ENCODE data around the gene SLX1A. TPM values are rescaled to one million over a fixed set of nuclear protein-coding genes. Genes with fewer than 3 reads are reported as not detected.

Gene SLX1A
- total RNA-seq, result 11.6 TPM

GRCh38 chr16:30193615-30194014 lies at the start of gene SLX1A, which contains the start of gene BOLA2B:
TSS of gene SLX1A (plus strand) at chr16:30193875. CDS start at chr16:30194085, 210 bp downstream.
TSS of gene BOLA2B (minus strand) at chr16:30193666. CDS start at chr16:30193595, 71 bp downstream.

GRCh38 chr16:30183233-30184095 lies 10.2 kb upstream of the SLX1A start, which contains the start of gene CORO1A:
TSS of gene CORO1A (plus strand) at chr16:30183602. CDS start at chr16:30185210, 1,608 bp downstream.

GRCh38 chr16:30199049-30199448 lies 5.4 kb downstream of the SLX1A start, which contains the start of gene SULT1A3:
TSS of gene SULT1A3 (plus strand) at chr16:30199255. CDS start at chr16:30200729, 1,474 bp downstream.

Small RNA genes within 50 kb of the gene (small RNA-seq; reads per million reads assigned to genes)
- not detected for gene AC106782.4 (ENCODE audit: low replicate concordance)

Other genes with a start within 250 kb of the SLX1A start
- 54.5 TPM for gene TMEM219, start 231.8 kb upstream of the SLX1A start, total RNA-seq
- gene TAOK2, start 220.0 kb upstream of the SLX1A start, total RNA-seq, result 47.5 TPM
- 19.3 TPM for gene HIRIP3, start 198.3 kb upstream of the SLX1A start, total RNA-seq
- gene INO80E, start 197.6 kb upstream of the SLX1A start, total RNA-seq, result 37.4 TPM
- 1.9 TPM for gene DOC2A, start 182.8 kb upstream of the SLX1A start, total RNA-seq
- gene C16orf92, start 170.7 kb upstream of the SLX1A start, total RNA-seq, result not detected
- 1.5 TPM for gene TLCD3B, start 162.6 kb upstream of the SLX1A start, total RNA-seq
- 850 TPM for gene ALDOA, start 128.1 kb upstream of the SLX1A start, total RNA-seq
- 92.4 TPM for gene PPP4C, start 117.9 kb upstream of the SLX1A start, total RNA-seq
- gene TBX6, start 102.0 kb upstream of the SLX1A start, total RNA-seq, result 1.1 TPM
- gene YPEL3, start 97.7 kb upstream of the SLX1A start, total RNA-seq, result 56.3 TPM
- gene GDPD3, start 80.3 kb upstream of the SLX1A start, total RNA-seq, result 4.7 TPM
- gene MAPK3, start 70.7 kb upstream of the SLX1A start, total RNA-seq, result 31.2 TPM
- gene CORO1A, start 10.3 kb upstream of the SLX1A start, total RNA-seq, result 30.8 TPM
- 11.4 TPM for gene BOLA2B, start 209 bp upstream of the SLX1A start, total RNA-seq
- gene SULT1A3, start 5.4 kb downstream of the SLX1A start, total RNA-seq, result 11.6 TPM
- gene NPIPB13, start 54.6 kb downstream of the SLX1A start, total RNA-seq, result 4.5 TPM
- 27.7 TPM for gene CD2BP2, start 161.4 kb downstream of the SLX1A start, total RNA-seq
- 30.4 TPM for gene TBC1D10B, start 176.6 kb downstream of the SLX1A start, total RNA-seq
- gene MYL11, start 180.9 kb downstream of the SLX1A start, total RNA-seq, result 1,522 TPM
- 0.41 TPM for gene SEPTIN1, start 188.7 kb downstream of the SLX1A start, total RNA-seq
- gene ZNF48, start 201.5 kb downstream of the SLX1A start, total RNA-seq, result 11.4 TPM
- gene ZNF771, start 213.7 kb downstream of the SLX1A start, total RNA-seq, result 12.3 TPM
- 26.9 TPM for gene DCTPP1, start 236.2 kb downstream of the SLX1A start, total RNA-seq

Data from metanephros (tissue), 2 donors.